GM13976 (cell line): ENCODE data around the gene RNASEH1.
"Not testable (repeated sequence)": the region's sequence is repeated elsewhere in the genome, so short reads cannot be mapped to it uniquely, and the experiment has no call there.

Experiments
- DNase-seq: peaks from one replicate; pipeline ENCODE4 v3.0.0; 2012; ENCODE audit warnings: low spot score
- CTCF ChIP-seq: IDR thresholded peaks from 2 replicates; pipeline ENCODE4 v1.5.1; 2012; ENCODE audit warnings: borderline replicate concordance, mild to moderate bottlenecking; ENCODE audit not compliant: insufficient read depth; ENCODE audit errors: extremely low read depth, missing control alignments, control extremely low read depth
- in situ Hi-C: fragments of 300-500 bp; cut with MboI; formaldehyde crosslinking; loops from one replicate; pipeline ENCODE4 v1.12.0; 2022; ENCODE audit warnings: low sequenced_read_pairs, mixed read lengths, inconsistent platforms; ENCODE audit not compliant: unreplicated experiment

The RNASEH1 gene

GRCh38 chr2:3572620-3573019 lies 14.5 kb upstream of the RNASEH1 start:
- TF ChIP-seq CTCF = no peak
- DNase-seq = no peak
- in situ Hi-C loops = no loop called here

DNA sequence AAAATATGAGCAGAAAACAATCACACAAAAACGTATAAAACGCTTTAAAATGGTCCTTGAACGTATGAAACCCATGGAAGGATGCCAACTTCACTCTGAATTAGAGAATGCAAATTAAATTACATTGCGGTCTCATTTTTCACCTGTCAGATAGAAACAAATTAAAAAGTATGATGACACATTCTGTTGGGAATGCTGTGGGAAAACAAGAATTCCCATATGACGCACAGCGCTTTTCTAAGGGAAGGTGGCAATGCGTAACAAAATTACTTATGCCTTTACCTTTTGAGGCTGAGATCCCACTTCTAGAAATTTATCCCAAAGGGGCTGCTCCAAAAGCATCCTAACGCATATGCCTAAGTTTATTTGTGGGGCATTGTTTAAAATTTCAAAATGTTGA lies 13.2 kb upstream of the RNASEH1 start:
- in situ Hi-C loops = no loop called here
- no peak for DNase-seq
- TF ChIP-seq CTCF = no peak

DNA sequence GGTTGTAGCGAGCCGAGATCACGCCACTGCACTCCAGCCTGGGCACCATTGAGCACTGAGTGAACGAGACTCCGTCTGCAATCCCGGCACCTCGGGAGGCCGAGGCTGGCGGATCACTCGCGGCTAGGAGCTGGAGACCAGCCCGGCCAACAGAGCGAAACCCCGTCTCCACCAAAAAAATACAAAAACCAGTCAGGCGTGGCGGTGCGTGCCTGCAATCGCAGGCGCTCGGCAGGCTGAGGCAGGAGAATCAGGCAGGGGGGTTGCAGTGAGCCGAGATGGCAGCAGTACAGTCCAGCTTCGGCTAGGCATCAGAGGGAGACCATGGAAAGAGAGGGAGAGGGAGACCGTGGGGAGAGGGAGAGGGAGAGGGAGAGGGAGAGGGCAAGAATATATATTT lies 11.5 kb upstream of the RNASEH1 start:
- in situ Hi-C loops = not testable (repeated sequence)

DNA sequence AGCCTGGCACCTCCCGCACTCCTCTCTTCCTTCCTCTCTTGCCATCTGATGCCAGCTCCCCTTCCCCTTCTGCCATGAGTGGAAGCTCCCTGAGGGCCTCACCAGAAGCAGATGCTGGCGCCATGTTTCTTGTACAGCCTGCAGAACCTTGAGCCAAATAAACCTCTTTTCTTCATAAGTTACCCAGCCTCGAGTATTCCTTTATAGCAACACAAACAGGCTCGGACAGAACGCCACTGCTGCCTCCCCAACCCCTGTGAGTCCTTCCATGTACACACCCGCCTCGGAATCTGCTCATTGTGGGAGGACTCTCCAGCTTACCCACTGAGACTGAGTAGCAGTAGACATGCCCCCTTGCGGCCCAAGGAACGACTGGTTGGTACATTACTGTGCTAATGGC lies 8.7 kb upstream of the RNASEH1 start:
- in situ Hi-C loops = no loop called here
- TF ChIP-seq CTCF = no peak
- DNase-seq = no peak

More for the DNA sequence above, 11.5 kb upstream of the RNASEH1 start:
- DNase-seq = not testable (repeated sequence)

DNA sequence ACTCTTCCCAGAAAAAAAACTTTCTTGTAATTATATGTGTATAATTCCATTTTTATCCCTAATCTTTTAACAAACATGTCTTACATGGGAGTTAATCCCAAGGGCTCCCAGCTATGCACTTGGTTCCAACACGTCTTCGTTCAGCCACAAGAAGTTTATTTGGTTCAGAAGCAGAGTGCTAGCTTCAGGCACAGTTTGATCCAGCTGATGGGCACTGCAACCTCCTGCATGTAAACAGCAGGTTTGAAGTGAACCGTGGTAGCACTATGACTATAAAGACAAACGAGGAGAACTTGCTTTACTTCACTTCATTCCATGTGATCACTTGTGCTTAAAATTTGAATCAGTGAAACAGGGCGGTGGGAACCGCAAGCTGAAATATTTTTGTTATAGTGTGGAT lies 7.0 kb upstream of the RNASEH1 start:
- no peak for DNase-seq
- no peak for TF ChIP-seq CTCF
- in situ Hi-C loops = no loop called here

GRCh38 chr2:3563521-3563976 lies 5.4 kb upstream of the RNASEH1 start:
- DNase-seq = peak; percentile 63
- in situ Hi-C loops = no loop called here
- no peak for TF ChIP-seq CTCF

DNA sequence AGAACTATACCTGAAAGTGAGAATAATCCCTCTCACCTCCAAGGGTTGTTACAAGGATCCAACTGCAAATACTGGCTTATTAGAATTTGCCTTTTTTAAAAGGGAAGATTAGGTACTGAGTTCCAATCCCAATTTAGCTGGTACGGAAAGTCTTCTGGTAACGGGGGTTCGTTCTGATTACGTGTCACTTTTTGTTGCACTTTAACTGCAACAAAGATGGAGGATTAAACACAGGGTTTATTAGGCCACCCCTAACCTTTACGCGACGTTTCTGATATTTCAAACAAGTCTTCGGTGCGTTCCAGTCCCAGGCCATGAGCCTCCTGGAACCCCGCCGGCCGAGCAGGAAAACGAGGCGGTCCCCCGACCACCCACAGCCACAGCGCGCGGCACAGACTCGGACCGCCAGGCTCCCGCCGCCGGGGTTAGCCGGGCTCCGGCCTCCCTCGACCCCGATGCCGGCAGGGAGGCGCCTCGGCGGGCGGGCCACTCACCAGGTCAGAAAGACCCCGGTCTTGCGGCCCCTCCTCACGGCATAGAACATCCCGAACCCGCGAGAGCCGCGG lies 411 bp downstream of the RNASEH1 start:
- in situ Hi-C loops = no loop called here
- TF ChIP-seq CTCF = no peak
- no peak for DNase-seq

DNA sequence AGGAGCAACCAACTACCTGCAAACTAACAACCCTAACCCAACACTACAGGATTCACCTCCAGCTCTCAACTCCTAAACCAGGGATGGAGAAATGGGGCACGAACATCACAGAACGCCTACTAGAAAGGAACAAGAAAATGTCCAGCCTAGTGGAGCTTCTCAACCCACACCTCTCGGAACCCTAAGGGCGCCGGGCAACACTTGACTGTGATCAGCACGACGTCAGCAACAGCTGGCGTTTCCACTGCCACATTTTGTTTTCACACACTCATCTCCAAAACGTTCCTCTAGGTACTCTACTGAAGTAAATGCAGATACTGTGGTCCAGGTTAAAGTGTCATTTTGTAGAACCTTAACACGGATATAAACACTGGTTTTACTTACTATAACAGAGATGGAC lies 4.2 kb downstream of the RNASEH1 start:
- in situ Hi-C loops = no loop called here
- TF ChIP-seq CTCF = no peak
- DNase-seq = no peak
